IPS DF 19.7 (cell line): Measurements from ENCODE around the gene WDR18.
"Not testable (repeated sequence)": the region's sequence is repeated elsewhere in the genome, so short reads cannot be mapped to it uniquely, and the experiment has no call there.

ENCODE experiments used
- DNase-seq: peaks from one replicate; pipeline ENCODE4 v3.0.0-alpha.2; 2013; ENCODE audit warnings: low read depth, low spot score

The WDR18 gene

DNA sequence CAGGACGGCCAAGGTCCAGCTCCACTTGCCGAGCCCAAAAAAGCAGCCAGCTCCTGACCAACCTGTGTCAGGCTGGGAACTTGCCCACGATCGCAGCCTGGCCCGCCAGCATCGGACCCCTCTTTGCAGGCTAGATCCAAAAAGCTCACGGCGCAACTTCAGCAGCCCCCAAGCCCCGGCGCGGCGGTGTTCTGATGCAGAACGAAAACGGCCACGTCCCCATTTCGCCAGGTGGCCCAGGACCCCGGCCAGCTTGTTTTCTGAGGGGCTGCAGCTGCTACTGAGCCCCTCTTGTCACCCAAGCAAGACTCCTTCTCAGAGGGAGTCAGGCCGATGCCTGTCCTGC is 35.4 kb downstream of the WDR18 start:
- DNase-seq, result no peak

- DNase-seq, result no peak
These were observed 36.1 kb downstream of the WDR18 start for GRCh38 chr19:1019980-1020867.

DNA sequence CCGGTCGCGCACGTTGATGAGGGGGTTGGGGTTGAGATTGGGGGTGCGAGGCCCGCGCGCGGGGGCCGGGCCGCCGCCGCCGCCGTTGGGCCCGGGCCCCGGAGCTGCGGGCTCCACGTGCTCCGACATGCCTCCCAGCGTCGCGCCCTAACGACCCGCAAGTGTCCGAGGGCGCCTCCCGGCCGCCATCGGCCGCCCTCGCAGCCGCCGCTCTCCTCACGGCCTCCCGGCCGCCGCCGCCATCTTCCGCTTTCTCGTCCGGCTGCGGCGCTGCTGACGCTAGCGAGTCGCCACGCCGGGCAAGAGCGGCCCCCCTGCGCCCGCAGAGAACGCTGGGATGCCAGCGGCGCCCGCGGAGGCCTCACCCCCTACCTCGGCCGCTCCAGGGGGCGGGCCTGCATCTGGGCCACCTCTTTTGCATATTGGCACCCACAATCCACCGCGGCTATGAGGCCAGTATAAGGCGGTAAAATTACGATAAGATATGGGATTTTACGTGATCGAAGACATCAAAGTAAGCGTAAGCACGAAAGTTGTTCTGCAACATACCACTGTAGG is 36.8 kb downstream of the WDR18 start, which contains the start of gene TMEM259:
TMEM259 (minus strand) TSS at position 256 of the 558 bp plus-strand sequence; CDS start at position 129, 127 bp downstream.
- no peak for DNase-seq

DNA sequence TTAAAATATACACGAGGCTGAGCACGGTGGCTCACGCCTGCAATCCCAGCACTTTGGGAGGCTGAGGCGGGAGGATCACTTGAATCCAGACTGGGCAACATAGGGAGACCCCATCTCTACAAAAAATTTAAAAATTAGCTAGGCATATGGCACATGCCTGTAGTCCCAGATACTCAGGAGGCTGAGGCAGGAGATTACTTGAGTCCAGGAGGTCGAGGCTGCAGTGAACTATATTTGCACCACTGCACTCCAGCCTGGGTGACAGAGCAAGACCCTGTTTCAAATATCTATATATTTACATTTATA is 39.7 kb downstream of the WDR18 start:
- not testable (repeated sequence) for DNase-seq

GRCh38 chr19:1025080-1025479 is 40.9 kb downstream of the WDR18 start:
- not testable (repeated sequence) for DNase-seq

DNA sequence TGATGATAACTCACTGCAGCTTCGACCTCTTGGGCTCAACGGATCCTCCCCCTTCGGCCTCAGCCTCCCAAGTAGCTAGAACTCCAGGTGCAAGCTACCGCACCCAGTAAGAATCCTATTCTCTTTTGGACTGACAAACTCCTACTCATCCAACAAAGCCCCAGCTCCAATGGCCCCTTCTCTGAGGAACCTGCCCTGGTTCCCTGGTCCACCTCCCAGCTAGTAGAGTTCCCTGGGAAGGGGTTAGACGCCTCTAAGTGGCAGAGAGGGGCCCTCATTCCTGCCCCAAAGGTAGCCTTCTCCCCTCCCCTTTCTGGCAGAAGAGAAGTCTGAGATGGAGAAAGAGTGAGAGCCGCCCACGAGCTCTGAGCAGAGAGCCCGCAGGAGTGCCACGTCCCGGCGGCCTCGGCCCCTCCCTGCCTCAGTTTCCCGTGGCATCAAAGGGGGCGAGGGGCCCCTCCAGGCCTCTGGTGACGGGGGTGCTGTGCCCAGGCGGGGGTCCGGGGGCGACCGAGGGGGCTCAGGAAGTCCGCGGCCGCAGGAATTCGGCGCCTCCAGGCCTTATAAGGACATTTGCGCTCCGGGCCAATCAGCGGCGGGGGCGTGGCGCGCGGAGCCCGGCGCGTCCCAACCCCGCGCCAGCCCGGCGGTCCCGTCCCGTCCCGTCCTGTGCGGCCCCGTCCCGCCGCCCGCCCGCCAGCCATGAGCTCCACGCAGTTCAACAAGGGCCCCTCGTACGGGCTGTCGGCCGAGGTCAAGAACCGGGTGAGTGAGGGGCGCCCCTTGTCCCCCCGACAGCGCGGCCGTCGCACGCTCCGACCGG is 42.0 kb downstream of the WDR18 start, which contains the start of gene CNN2:
CNN2 (plus strand) TSS at position 649 of the 823 bp plus-strand sequence; CDS start at position 703, 54 bp downstream.
- DNase-seq, result no peak

DNA sequence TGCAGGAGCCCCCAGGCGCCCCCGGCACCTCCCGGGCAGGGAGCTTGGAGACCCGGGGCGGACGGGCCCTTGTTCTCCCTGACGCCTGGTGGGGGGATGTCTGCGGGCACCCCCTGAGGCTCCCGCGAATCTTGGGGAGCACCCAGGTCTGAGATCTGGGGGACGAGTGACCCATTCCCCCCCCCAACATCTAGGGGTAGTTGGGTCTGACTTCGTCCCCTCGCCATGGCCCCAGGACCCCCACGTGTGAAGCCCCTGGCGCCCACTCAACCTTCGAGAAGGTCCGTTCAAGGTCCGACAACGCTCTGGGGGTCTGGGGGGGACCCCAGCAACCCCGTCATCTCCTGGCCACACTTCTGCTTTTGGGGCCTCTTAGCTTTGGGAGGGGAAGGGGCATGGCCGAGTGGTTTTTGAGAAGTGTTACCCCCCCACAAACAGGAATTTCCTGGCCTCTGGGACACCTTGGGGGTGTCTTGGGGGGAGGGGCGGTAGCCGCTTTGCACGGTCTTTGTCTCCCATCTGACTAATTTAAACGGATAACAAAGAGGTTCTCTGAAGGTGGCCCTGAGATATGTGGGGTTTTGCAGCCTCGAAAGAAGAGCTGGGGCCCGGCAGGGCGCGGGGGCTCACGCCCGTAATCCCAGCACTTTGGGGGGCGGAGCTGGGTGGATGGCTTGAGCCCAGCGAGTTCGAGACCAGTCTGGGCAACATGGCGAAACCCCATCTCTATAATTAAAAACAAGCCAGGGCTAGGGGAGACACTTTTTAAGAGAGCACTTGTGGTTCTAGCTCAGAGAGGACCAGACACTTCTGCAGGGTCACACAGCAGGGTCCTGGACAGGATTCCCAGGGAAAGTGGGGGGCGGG is 42.9 kb downstream of the WDR18 start:
- DNase-seq, result no peak

DNA sequence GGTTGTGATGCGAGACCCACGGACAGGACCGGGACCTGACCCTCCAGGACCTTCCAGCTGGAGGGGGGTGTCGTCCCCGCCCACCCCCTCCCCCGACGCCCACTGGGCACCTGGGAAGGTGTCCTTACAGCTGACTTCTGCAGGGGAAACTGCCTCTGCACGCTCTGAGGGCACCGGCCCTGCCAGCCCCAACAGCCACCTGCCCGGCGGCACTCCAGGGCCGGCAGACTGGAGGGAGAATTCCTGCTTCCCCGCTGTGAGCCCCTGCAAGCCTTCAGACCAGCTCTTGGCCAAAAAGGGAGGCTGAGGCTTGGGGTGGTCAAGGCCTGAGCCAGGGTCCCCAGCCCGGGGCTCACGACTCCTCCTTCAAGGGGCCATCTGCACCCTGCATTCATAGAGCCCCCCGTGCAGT is 43.5 kb downstream of the WDR18 start:
- DNase-seq, result no peak

DNA sequence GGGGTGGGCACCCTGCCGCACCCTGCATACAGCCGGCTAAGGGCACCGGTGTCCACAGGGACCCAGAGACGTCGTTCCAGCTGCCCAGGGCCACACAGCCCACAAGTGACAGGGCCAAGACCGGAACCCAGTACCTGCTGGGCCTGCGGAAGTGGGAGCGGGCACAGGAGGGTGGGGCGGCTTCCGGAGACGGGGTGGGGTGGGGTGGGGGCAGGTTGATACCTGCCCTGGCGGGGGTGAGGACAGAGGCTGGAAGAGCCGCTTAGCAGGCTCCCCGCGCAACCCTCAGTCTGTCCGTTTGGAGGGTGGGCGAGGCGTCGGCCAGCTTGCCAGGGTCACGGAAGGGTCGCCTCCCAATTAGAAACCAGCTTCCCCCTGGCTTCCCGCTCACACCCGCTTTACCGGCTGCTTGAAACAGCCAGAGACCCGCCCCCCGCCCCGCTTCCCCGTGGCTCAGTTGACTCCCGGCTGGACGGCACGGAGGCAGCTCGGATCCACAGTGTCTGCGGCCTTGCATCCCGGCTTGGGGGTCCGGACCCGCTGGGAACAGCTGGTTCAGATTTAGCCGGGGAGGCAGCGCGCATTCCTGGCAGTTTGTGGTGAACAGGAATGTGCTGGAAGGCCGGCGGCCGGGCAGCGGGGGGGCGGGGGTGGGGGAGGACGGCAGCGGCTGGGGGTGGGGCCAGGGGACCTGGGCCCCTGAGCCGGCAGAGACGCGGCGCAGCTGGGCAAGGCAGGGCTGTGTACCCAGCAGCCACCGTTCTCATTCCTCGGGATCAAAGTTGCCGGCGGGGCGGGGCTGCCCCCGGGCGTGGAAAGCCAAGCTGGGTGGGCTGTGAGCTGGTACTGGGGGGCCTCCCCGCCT is 44.1 kb downstream of the WDR18 start:
- DNase-seq, result no peak

DNA sequence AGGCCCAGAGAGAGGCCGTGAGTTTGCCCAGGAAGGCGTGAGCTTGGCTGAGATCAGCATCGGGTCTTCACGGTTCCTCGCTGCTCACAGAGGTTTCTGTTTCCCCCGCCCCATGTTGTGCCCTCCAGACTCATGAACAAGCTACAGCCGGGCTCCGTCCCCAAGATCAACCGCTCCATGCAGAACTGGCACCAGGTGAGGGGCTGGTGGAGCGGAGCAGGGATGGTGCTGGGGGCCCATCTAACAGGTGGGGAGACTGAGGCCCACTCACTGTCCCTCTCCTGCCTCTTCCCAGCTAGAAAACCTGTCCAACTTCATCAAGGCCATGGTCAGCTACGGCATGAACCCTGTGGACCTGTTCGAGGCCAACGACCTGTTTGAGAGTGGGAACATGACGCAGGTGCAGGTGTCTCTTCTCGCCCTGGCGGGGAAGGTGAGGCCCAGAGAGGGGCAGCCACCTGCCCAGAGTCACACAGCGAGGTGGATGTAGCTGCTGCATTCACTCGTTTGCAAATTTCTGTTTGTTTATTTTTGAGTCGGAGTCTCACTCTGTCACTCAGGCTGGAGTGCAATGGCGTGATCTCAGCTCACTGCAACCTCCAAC is 48.2 kb downstream of the WDR18 start:
- DNase-seq, result no peak

- DNase-seq, result no peak
These were observed 52.0 kb downstream of the WDR18 start for GRCh38 chr19:1035998-1036621.

DNA sequence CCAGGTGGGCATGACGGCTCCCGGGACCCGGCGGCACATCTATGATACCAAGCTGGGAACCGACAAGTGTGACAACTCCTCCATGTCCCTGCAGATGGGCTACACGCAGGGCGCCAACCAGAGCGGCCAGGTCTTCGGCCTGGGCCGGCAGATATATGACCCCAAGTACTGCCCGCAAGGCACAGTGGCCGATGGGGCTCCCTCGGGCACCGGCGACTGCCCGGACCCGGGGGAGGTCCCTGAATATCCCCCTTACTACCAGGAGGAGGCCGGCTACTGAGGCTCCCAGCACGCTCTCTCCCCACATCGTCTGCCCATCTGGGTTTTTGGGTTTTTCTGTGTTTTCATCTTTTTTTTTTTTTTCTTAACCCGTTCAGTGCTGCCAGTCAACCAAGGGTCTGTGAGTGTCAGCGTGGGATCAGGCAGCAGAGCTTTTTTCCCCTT is 53.5 kb downstream of the WDR18 start:
- DNase-seq, result no peak

DNA sequence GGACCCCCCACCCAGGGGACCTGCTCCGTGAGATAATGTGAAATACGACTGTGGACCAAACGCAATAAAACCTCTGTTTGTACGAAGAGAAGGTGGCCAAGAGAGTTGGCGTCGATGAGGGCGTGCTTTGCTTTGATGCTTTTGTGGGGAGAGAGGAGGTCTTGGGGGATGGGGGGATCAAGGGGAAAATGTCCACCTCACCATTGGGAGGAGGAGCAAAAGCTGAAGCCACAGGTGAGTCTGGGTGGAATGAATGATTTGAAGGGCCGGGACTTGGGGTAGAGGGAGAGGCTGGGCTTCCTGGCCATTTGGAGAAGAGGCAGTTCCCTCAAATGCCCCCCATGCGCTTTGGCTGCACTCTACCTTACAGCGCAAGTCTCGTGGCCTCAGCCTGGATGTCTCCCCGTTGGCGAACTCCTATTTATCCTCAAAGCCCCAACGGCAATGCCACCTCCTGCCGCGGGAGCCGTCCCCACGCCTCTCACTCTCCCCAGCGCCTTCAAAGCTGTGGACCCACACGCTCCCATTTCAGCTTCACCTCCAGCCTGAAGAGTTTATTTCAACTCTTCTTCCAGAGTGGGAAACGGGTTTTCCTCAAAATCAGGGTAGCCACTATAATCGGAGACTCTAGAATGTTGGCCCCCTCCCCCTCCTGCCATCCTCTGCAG is 55.0 kb downstream of the WDR18 start:
- DNase-seq, result no peak

GRCh38 chr19:1039646-1040475 is 55.7 kb downstream of the WDR18 start, which contains the start of gene ABCA7:
TSS of gene ABCA7 (plus strand) at chr19:1040107. CDS start at chr19:1041362, 1,255 bp downstream.
- peak; percentile 89 for DNase-seq

- peak; percentile 94 for DNase-seq
These were observed 56.5 kb downstream of the WDR18 start for GRCh38 chr19:1040476-1041271.

- no peak for DNase-seq
These were observed 57.2 kb downstream of the WDR18 start for GRCh38 chr19:1041272-1041834.
